GM23248 (cell line): Measurements from ENCODE around the gene GARNL3.

ENCODE experiments used
- EZH2 ChIP-seq: fragments of 200-600 bp; sonication (generic); IDR thresholded peaks from 2 replicates; pipeline ENCODE4 v1.6.1; 2018; ENCODE audit warnings: antibody characterized with exemption, mild to moderate bottlenecking; ENCODE audit not compliant: insufficient read depth, poor library complexity, severe bottlenecking
- EZH2phosphoT487 ChIP-seq: fragments of 200-600 bp; sonication (generic); IDR thresholded peaks from 2 replicates; pipeline ENCODE4 v1.6.1; 2018; ENCODE audit warnings: antibody characterized with exemption, moderate library complexity, mild to moderate bottlenecking, low read depth; ENCODE audit not compliant: insufficient read depth

GRCh38 chr9:127345566-127345965, 81.0 kb downstream of the GARNL3 start:
- TF ChIP-seq EZH2 (no peak), EZH2phosphoT487 (no peak)
